Mesenchymal stem cell (in vitro differentiated cells and primary cell): Measurements from ENCODE around the gene PLCD4.

ENCODE experiments used
- DNase-seq: peaks from one replicate; pipeline ENCODE4 v3.0.0-alpha.2; 2013
- H2AFZ ChIP-seq: one replicate; pipeline ENCODE4 v1.6.1; 2013; ENCODE audit warnings: low read depth, mild to moderate bottlenecking, control low read depth, inconsistent platforms, low read length, moderate library complexity
- H2AK5ac ChIP-seq: 2 replicates; pipeline ENCODE4 v1.6.1; 2013; ENCODE audit warnings: low read length, moderate library complexity, mild to moderate bottlenecking, inconsistent platforms; ENCODE audit not compliant: severe bottlenecking
- H2BK120ac ChIP-seq: one replicate; pipeline ENCODE4 v1.6.1; 2013; ENCODE audit warnings: low read depth, mild to moderate bottlenecking, inconsistent platforms, low read length, moderate library complexity
- H2BK12ac ChIP-seq, 2 experiments: one replicate each; pipeline ENCODE4 v1.6.1; 2013; ENCODE audit warnings: inconsistent platforms in 2 of 2, low read length in 2 of 2, mild to moderate bottlenecking in 2 of 2, moderate library complexity in 2 of 2, control low read depth in 1 of 2
- H2BK15ac ChIP-seq: one replicate; pipeline ENCODE4 v1.6.1; 2013; ENCODE audit warnings: mild to moderate bottlenecking, low read depth, inconsistent platforms; ENCODE audit not compliant: poor library complexity, severe bottlenecking
- H2BK5ac ChIP-seq: 2 replicates; pipeline ENCODE4 v1.6.1; 2013; ENCODE audit warnings: low read depth, mild to moderate bottlenecking, low read length, control low read depth, inconsistent platforms; ENCODE audit not compliant: poor library complexity, severe bottlenecking
- H3K14ac ChIP-seq, 2 experiments: one replicate each; pipeline ENCODE4 v1.6.1; 2013; ENCODE audit warnings: inconsistent platforms in 2 of 2, low read length in 2 of 2, control low read depth in 1 of 2, mild to moderate bottlenecking in 1 of 2, moderate library complexity in 1 of 2
- H3K18ac ChIP-seq, 2 experiments: one replicate each; pipeline ENCODE4 v1.6.1; 2013; ENCODE audit warnings: inconsistent platforms in 2 of 2, low read length in 2 of 2, control low read depth in 1 of 2, low read depth in 1 of 2, mild to moderate bottlenecking in 1 of 2
- H3K23ac ChIP-seq, 2 experiments: one replicate each; pipeline ENCODE4 v1.6.1; 2013; ENCODE audit warnings: inconsistent platforms in 2 of 2, low read length in 2 of 2, mild to moderate bottlenecking in 2 of 2, moderate library complexity in 2 of 2, control low read depth in 1 of 2
- H3K27ac ChIP-seq: 2 replicates; pipeline ENCODE4 v1.5.1; 2013; ENCODE audit warnings: mild to moderate bottlenecking, moderate library complexity, low read length, control low read depth, inconsistent platforms; ENCODE audit not compliant: poor library complexity, severe bottlenecking
- H3K27me3 ChIP-seq, 2 experiments: 2 replicates each; pipeline versions ENCODE4 v1.6.1 to v1.7.0; 2013; ENCODE audit warnings: low read length in 2 of 2, mild to moderate bottlenecking in 2 of 2, moderate library complexity in 2 of 2, control low read depth in 1 of 2, inconsistent platforms in 1 of 2; ENCODE audit not compliant: control insufficient read depth in 1 of 2, insufficient read depth in 1 of 2
- H3K36me3 ChIP-seq, 2 experiments: 2 replicates each; pipeline versions ENCODE4 v1.6.1 to v1.7.0; 2013; ENCODE audit warnings: low read length in 2 of 2, control low read depth in 1 of 2, inconsistent platforms in 1 of 2, low read depth in 1 of 2, mild to moderate bottlenecking in 1 of 2; ENCODE audit not compliant: insufficient read depth in 2 of 2, control insufficient read depth in 1 of 2
- H3K4ac ChIP-seq, 2 experiments: one replicate each; pipeline ENCODE4 v1.6.1; 2013; ENCODE audit warnings: inconsistent platforms in 2 of 2, low read length in 2 of 2, mild to moderate bottlenecking in 2 of 2, moderate library complexity in 2 of 2, control low read depth in 1 of 2, low read depth in 1 of 2
- H3K4me1 ChIP-seq: 2 replicates; pipeline ENCODE4 v1.6.1; 2013; ENCODE audit warnings: low read depth, low read length, control low read depth; ENCODE audit not compliant: control insufficient read depth, insufficient read depth
- H3K4me2 ChIP-seq: 2 replicates; pipeline ENCODE4 v1.6.1; 2013; ENCODE audit warnings: low read length, mild to moderate bottlenecking, inconsistent platforms; ENCODE audit not compliant: poor library complexity, severe bottlenecking
- H3K4me3 ChIP-seq, 2 experiments: 2 replicates each; pipeline versions ENCODE4 v1.5.1 to v1.7.0; 2013; ENCODE audit warnings: low read length in 2 of 2, mild to moderate bottlenecking in 2 of 2, control low read depth in 1 of 2, low read depth in 1 of 2; ENCODE audit not compliant: insufficient read depth in 1 of 2
- H3K79me1 ChIP-seq: replicated peaks from 2 replicates; pipeline ENCODE4 v1.6.1; 2013; ENCODE audit warnings: mild to moderate bottlenecking, control low read depth, low read length, inconsistent platforms; ENCODE audit not compliant: poor library complexity, severe bottlenecking
- H3K9ac ChIP-seq: 2 replicates; pipeline ENCODE4 v1.7.0; 2013; ENCODE audit warnings: mild to moderate bottlenecking, low read length, moderate library complexity
- H3K9me3 ChIP-seq: 2 replicates; pipeline ENCODE4 v1.7.0; 2013; ENCODE audit warnings: mild to moderate bottlenecking, low read length; ENCODE audit not compliant: control insufficient read depth
- H4K8ac ChIP-seq: one replicate; pipeline ENCODE4 v1.6.1; 2013; ENCODE audit warnings: inconsistent platforms, mild to moderate bottlenecking, low read length, moderate library complexity
- H4K91ac ChIP-seq: one replicate; pipeline ENCODE4 v1.6.1; 2013; ENCODE audit warnings: mild to moderate bottlenecking, low read length, inconsistent platforms
- WGBS: methylation state at CpG from one replicate; pipeline ENCODE4 v1.1.7; 2013; ENCODE audit warnings: mixed read lengths; 5-methylcytosine and 5-hydroxymethylcytosine counted together

The PLCD4 gene

DNA sequence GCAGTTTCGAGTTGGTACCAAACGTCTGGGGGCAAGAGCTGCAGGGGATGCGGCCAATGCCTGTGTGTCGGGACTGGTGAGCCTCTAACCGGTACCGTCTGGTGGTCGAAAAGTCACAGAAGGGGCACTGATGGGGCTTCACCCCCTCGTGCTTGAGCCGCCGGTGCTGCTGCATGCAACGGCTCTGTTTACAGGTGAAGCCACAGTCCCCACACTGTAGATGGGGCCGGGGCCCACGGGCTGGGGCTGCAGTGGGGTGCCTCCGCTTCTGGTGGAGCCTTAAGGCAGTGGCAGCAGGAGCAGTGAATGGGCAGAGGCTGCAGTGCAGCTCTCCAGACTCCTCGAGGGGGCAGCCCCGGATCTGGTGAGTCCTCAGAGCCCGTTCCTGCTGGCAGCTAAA is 35.1 kb downstream of the PLCD4 start:
- Histone ChIP-seq H3K36me3 (peaks cover 62 to 84% of the 10 kb centered on the region in 2 experiments), H4K8ac (no peak overlapping the region), H3K14ac (no peak overlapping the region), H3K4me3 (no peak overlapping the region), H2BK12ac (no peak overlapping the region), H3K18ac (no peak overlapping the region), H3K27ac (no peak overlapping the region), H3K23ac (no peak overlapping the region), H3K4ac (no peak overlapping the region), H2BK5ac (no peak overlapping the region), H3K9ac (no peak overlapping the region), H2AFZ (no peak overlapping the region), H2AK5ac (no peak overlapping the region), H3K9me3 (no peaks in the 10 kb centered on the region), H3K27me3 (no peaks in the 10 kb centered on the region), H3K4me2 (no peak overlapping the region), H3K79me1 (peaks cover 36% of the 10 kb centered on the region), H2BK15ac (no peak overlapping the region), H3K4me1 (peaks cover 25% of the 10 kb centered on the region), H2BK120ac (no peak overlapping the region), H4K91ac (no peak overlapping the region)
- 96% methylated on average over 17 of the region's 17 CpGs for WGBS
- no peak for DNase-seq

DNA sequence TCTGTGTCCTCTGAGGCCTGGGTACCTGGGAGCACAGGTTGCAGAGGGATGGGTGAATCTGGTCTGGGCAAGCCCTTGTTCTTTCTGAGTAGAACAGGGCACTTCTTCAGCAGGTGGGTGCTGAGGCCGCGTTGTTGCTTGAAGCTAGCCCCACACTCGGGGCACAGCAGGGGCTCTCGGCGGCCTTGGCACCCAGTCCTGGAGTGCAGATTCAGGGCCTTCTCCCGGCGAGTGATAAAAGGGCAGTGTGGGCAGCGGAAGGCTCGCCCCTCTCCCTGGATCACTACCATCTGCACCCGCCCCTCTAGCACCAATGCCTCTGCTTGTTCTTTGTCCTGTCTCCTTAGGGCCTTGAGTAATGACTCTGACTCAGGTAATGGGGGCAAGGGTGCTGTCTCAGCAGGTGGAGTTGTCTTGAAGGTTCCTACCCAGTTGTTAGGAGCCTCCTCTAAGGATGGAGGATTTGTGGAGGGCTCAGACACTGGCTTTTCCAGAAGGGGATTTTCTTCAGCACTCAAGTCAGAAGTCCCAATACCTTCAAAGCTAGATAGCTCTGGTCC is 36.1 kb downstream of the PLCD4 start:
- Histone ChIP-seq H2BK120ac (no peak overlapping the region), H3K23ac (no peak overlapping the region), H3K9me3 (no peaks in the 10 kb centered on the region), H2BK5ac (no peak overlapping the region), H3K18ac (no peak overlapping the region), H4K8ac (no peak overlapping the region), H4K91ac (no peak overlapping the region), H3K4ac (no peak overlapping the region), H3K4me1 (peaks cover 23% of the 10 kb centered on the region), H3K9ac (no peak overlapping the region), H3K27ac (peak overlapping the region; percentile 98), H3K79me1 (peaks cover 31% of the 10 kb centered on the region), H3K4me3 (no peak overlapping the region), H2BK15ac (no peak overlapping the region), H2AK5ac (peak overlapping the region; percentile 91), H2AFZ (no peak overlapping the region), H3K4me2 (no peak overlapping the region), H3K14ac (no peak overlapping the region), H3K27me3 (no peaks in the 10 kb centered on the region), H2BK12ac (no peak overlapping the region), H3K36me3 (peaks cover 60 to 84% of the 10 kb centered on the region in 2 experiments)
- WGBS, result 97% methylated on average over 6 of the region's 10 CpGs
- no peak for DNase-seq

DNA sequence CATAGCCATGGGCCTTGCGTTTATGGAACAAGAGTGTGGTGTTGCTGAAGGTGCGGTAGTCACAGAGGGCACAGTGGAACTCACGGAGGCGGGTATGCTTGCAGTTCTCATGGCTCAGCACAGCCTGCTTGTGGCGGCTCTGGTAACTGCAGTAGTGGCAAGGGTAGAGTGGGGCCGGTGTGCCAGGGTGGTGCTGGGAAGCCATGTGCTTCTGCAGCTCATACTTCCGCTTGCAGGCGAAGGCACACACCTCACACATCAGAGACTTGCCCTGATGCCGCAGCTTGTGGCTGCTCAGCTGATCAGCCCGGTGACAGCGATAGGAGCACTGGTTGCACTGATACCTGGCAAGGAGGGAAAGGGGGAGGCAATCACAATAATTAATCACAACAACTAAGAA is 37.0 kb downstream of the PLCD4 start:
- Histone ChIP-seq H2BK5ac (peak overlapping the region; percentile 47), H2AK5ac (peak overlapping the region; percentile 91), H4K8ac (no peak overlapping the region), H3K9me3 (no peaks in the 10 kb centered on the region), H3K79me1 (peaks cover 29% of the 10 kb centered on the region), H3K27me3 (no peaks in the 10 kb centered on the region), H2BK12ac (no peak overlapping the region), H2AFZ (no peak overlapping the region), H3K18ac (no peak overlapping the region), H4K91ac (no peak overlapping the region), H3K23ac (no peak overlapping the region), H3K4me1 (peaks cover 23% of the 10 kb centered on the region), H3K4ac (no peak overlapping the region), H3K4me2 (no peak overlapping the region), H2BK15ac (no peak overlapping the region), H3K14ac (no peak overlapping the region), H3K9ac (peak overlapping the region; percentile 68), H3K4me3 (no peak overlapping the region), H2BK120ac (no peak overlapping the region), H3K27ac (peak overlapping the region; percentile 98), H3K36me3 (peaks cover 58 to 86% of the 10 kb centered on the region in 2 experiments)
- 96% methylated on average over 11 of the region's 11 CpGs for WGBS
- DNase-seq, result no peak

DNA sequence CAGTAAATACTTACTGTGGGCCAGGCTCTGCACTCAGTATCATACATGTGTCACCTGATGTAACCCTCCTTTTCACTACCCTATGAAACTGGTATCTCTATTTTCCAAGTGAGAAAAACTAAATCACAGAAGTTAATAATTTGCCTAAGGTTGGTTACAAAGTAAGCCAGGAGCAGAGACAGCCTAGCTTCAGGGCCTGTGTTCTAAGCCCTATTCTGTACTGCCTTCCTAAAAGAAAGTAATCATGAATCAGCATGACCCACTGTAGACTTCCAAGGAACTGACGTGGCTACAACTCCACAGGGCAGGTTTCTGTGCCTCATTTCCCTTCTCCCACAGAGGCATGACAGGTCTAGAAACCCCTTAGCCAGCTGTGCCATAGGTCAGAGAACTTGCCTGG is 37.4 kb downstream of the PLCD4 start:
- Histone ChIP-seq H3K23ac (no peak overlapping the region), H2BK15ac (no peak overlapping the region), H3K9me3 (no peaks in the 10 kb centered on the region), H2AFZ (no peak overlapping the region), H3K27ac (peak overlapping the region; percentile 98), H4K91ac (no peak overlapping the region), H3K79me1 (peaks cover 29% of the 10 kb centered on the region), H3K4me2 (no peak overlapping the region), H2AK5ac (peak overlapping the region; percentile 76), H3K9ac (peak overlapping the region; percentile 68), H3K14ac (no peak overlapping the region), H3K4me3 (no peak overlapping the region), H4K8ac (no peak overlapping the region), H3K18ac (no peak overlapping the region), H3K4me1 (peaks cover 23% of the 10 kb centered on the region), H3K27me3 (no peaks in the 10 kb centered on the region), H2BK120ac (no peak overlapping the region), H2BK5ac (peak overlapping the region; percentile 90), H2BK12ac (no peak overlapping the region), H3K4ac (no peak overlapping the region), H3K36me3 (peaks cover 59 to 88% of the 10 kb centered on the region in 2 experiments)
- WGBS, result 88% methylated on average over 1 of the region's 1 CpG
- no peak for DNase-seq
